HG03103 (cell line): ENCODE results near the gene ADGRF3.
"Not testable (repeated sequence)": the region's sequence is repeated elsewhere in the genome, so short reads cannot be mapped to it uniquely, and the experiment has no call there.

ENCODE experiments used
- ATAC-seq: cut with Tn5 transposase; IDR thresholded peaks from one replicate; pipeline ENCODE4 v1.9.1; 2021; ENCODE audit warnings: low read depth; ENCODE audit not compliant: unreplicated experiment

The ADGRF3 gene

GRCh38 chr2:26324479-26324878 lies 22.1 kb downstream of the ADGRF3 start:
- not testable (repeated sequence) for ATAC-seq

- no peak for ATAC-seq
These were observed 27.6 kb downstream of the ADGRF3 start for GRCh38 chr2:26318950-26319349.

GRCh38 chr2:26317377-26318105 lies 29.0 kb downstream of the ADGRF3 start:
- no peak for ATAC-seq

- no peak for ATAC-seq
These were observed 29.7 kb downstream of the ADGRF3 start for GRCh38 chr2:26316845-26317244.

- ATAC-seq, result no peak
These were observed 30.5 kb downstream of the ADGRF3 start for GRCh38 chr2:26316041-26316440.

- ATAC-seq, result no peak
These were observed 32.3 kb downstream of the ADGRF3 start for GRCh38 chr2:26314243-26314642.

GRCh38 chr2:26313446-26313845 lies 33.1 kb downstream of the ADGRF3 start:
- no peak for ATAC-seq

- ATAC-seq, result no peak
These were observed 34.1 kb downstream of the ADGRF3 start for GRCh38 chr2:26312471-26312870.

GRCh38 chr2:26309921-26310320 lies 36.7 kb downstream of the ADGRF3 start:
- no peak for ATAC-seq

- no peak for ATAC-seq
These were observed 41.0 kb downstream of the ADGRF3 start for GRCh38 chr2:26305540-26305939.

GRCh38 chr2:26305094-26305493 lies 41.5 kb downstream of the ADGRF3 start:
- not testable (repeated sequence) for ATAC-seq

- ATAC-seq, result no peak
These were observed 43.7 kb downstream of the ADGRF3 start for GRCh38 chr2:26302846-26303245.

- no peak for ATAC-seq
These were observed 46.2 kb downstream of the ADGRF3 start for GRCh38 chr2:26300234-26300925.

- ATAC-seq, result no peak
These were observed 47.0 kb downstream of the ADGRF3 start for GRCh38 chr2:26299471-26300101.

GRCh38 chr2:26298638-26299393 lies 47.8 kb downstream of the ADGRF3 start:
- ATAC-seq, result no peak

GRCh38 chr2:26298286-26298637 lies 48.3 kb downstream of the ADGRF3 start:
- ATAC-seq, result no peak

GRCh38 chr2:26297061-26297460 lies 49.5 kb downstream of the ADGRF3 start:
- no peak for ATAC-seq

- ATAC-seq, result no peak
These were observed 51.1 kb downstream of the ADGRF3 start for GRCh38 chr2:26295511-26295910.

GRCh38 chr2:26292646-26293045 lies 53.9 kb downstream of the ADGRF3 start:
- no peak for ATAC-seq

GRCh38 chr2:26290001-26290400 lies 56.6 kb downstream of the ADGRF3 start:
- no peak for ATAC-seq

GRCh38 chr2:26285931-26286330 lies 60.7 kb downstream of the ADGRF3 start:
- no peak for ATAC-seq
